ENCODE measurements around the gene TM9SF2.
A peak's percentile ranks its signal among the peaks of the same experiment; 100 is the strongest.

Gene TM9SF2, protein sequence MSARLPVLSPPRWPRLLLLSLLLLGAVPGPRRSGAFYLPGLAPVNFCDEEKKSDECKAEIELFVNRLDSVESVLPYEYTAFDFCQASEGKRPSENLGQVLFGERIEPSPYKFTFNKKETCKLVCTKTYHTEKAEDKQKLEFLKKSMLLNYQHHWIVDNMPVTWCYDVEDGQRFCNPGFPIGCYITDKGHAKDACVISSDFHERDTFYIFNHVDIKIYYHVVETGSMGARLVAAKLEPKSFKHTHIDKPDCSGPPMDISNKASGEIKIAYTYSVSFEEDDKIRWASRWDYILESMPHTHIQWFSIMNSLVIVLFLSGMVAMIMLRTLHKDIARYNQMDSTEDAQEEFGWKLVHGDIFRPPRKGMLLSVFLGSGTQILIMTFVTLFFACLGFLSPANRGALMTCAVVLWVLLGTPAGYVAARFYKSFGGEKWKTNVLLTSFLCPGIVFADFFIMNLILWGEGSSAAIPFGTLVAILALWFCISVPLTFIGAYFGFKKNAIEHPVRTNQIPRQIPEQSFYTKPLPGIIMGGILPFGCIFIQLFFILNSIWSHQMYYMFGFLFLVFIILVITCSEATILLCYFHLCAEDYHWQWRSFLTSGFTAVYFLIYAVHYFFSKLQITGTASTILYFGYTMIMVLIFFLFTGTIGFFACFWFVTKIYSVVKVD
- long read RNA-seq, transcript TM9SF2-201 (17 exons, 3,430 nt): major isoform, 1,107 of 1,395 reads
- long read RNA-seq, partial matches to known transcripts: 186 of 1,395 reads
- long read RNA-seq, other reads (novel, unspliced or antisense): 98 of 1,395 reads

- TF ChIP-seq GABPA (IDR thresholded peaks at IDR 0.05; ENCODE audit: low read depth) (peak; percentile 73), POLR2AphosphoS5 (IDR thresholded peaks at IDR 0.05; ENCODE audit: low read depth) (peak; percentile 53; the same call in 1 of the 2 replicates), CTCF (IDR thresholded peaks at IDR 0.05; ENCODE audit: insufficient read depth, low read length) (no peak), SPI1 (IDR thresholded peaks at IDR 0.05; ENCODE audit: borderline replicate concordance, low read depth) (peak; percentile 25; the same call in 1 of the 2 replicates)
- TF ChIP-seq, protein P1, sequence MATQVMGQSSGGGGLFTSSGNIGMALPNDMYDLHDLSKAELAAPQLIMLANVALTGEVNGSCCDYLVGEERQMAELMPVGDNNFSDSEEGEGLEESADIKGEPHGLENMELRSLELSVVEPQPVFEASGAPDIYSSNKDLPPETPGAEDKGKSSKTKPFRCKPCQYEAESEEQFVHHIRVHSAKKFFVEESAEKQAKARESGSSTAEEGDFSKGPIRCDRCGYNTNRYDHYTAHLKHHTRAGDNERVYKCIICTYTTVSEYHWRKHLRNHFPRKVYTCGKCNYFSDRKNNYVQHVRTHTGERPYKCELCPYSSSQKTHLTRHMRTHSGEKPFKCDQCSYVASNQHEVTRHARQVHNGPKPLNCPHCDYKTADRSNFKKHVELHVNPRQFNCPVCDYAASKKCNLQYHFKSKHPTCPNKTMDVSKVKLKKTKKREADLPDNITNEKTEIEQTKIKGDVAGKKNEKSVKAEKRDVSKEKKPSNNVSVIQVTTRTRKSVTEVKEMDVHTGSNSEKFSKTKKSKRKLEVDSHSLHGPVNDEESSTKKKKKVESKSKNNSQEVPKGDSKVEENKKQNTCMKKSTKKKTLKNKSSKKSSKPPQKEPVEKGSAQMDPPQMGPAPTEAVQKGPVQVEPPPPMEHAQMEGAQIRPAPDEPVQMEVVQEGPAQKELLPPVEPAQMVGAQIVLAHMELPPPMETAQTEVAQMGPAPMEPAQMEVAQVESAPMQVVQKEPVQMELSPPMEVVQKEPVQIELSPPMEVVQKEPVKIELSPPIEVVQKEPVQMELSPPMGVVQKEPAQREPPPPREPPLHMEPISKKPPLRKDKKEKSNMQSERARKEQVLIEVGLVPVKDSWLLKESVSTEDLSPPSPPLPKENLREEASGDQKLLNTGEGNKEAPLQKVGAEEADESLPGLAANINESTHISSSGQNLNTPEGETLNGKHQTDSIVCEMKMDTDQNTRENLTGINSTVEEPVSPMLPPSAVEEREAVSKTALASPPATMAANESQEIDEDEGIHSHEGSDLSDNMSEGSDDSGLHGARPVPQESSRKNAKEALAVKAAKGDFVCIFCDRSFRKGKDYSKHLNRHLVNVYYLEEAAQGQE (IDR thresholded peaks at IDR 0.05; ENCODE audit: insufficient replicate concordance, low read depth): peak; percentile 22
- DNase-seq (ENCODE audit: low read depth in 1 of 2, low spot score in 1 of 2): peak; percentile 95 to 99
- no peaks in the 10 kb centered on the region for H3K27me3 ChIP-seq (ENCODE audit: insufficient read depth, poor library complexity, severe bottlenecking)
- H3K27ac ChIP-seq (replicated peaks): peak within 1 kb of the TSS; percentile 93
- H3K4me3 ChIP-seq (replicated peaks; ENCODE audit: insufficient read depth, low read length): peak within 1 kb of the TSS; percentile 96
Measured at GRCh38 chr13:99501184-99501847, at the start of gene TM9SF2. Gene TM9SF2 (plus strand): TSS chr13:99501472. CDS start chr13:99501607, 135 bp downstream.

GRCh38 chr13:99454518-99455183, 46.6 kb upstream of the TM9SF2 start:
- DNase-seq (ENCODE audit: low read depth in 1 of 2, low spot score in 1 of 2): no peak
- TF ChIP-seq, protein P1 (IDR thresholded peaks at IDR 0.05; ENCODE audit: insufficient replicate concordance, low read depth): no peak
- TF ChIP-seq SPI1 (IDR thresholded peaks at IDR 0.05; ENCODE audit: borderline replicate concordance, low read depth) (no peak), GABPA (IDR thresholded peaks at IDR 0.05; ENCODE audit: low read depth) (no peak), POLR2AphosphoS5 (IDR thresholded peaks at IDR 0.05; ENCODE audit: low read depth) (no peak), CTCF (IDR thresholded peaks at IDR 0.05; ENCODE audit: insufficient read depth, low read length) (no peak)
- no peak overlapping the region for H3K4me3 ChIP-seq (replicated peaks; ENCODE audit: insufficient read depth, low read length)
- no peak overlapping the region for H3K27ac ChIP-seq (replicated peaks)
- H3K27me3 ChIP-seq (ENCODE audit: insufficient read depth, poor library complexity, severe bottlenecking): no peaks in the 10 kb centered on the region

GRCh38 chr13:99459099-99459850, 42.0 kb upstream of the TM9SF2 start:
- DNase-seq (ENCODE audit: low read depth in 1 of 2, low spot score in 1 of 2): no peak
- no peaks in the 10 kb centered on the region for H3K27me3 ChIP-seq (ENCODE audit: insufficient read depth, poor library complexity, severe bottlenecking)
- TF ChIP-seq SPI1 (IDR thresholded peaks at IDR 0.05; ENCODE audit: borderline replicate concordance, low read depth) (no peak), GABPA (IDR thresholded peaks at IDR 0.05; ENCODE audit: low read depth) (no peak), POLR2AphosphoS5 (IDR thresholded peaks at IDR 0.05; ENCODE audit: low read depth) (no peak), CTCF (IDR thresholded peaks at IDR 0.05; ENCODE audit: insufficient read depth, low read length) (no peak)
- TF ChIP-seq, protein P1 (IDR thresholded peaks at IDR 0.05; ENCODE audit: insufficient replicate concordance, low read depth): no peak
- H3K4me3 ChIP-seq (replicated peaks; ENCODE audit: insufficient read depth, low read length): no peak overlapping the region
- no peak overlapping the region for H3K27ac ChIP-seq (replicated peaks)

All from HL-60 (cell line).